Smooth muscle cell (in vitro differentiated cells): ENCODE measurements around the gene HOXC4. TPM values are rescaled to one million over a fixed set of nuclear protein-coding genes. Genes with fewer than 3 reads are reported as not detected.
"Not testable (repeated sequence)": the region's sequence is repeated elsewhere in the genome, so short reads cannot be mapped to it uniquely, and the experiment has no call there.

ENCODE experiments used
- DNase-seq: peaks from one replicate; lab custom pipeline; 2025; ENCODE audit not compliant: unreplicated experiment; lab: John Stamatoyannopoulos, UW
- H2AFZ ChIP-seq: fragments of 200-600 bp; sonication (generic); 2 replicates; pipeline ENCODE4 v1.6.0; 2016; ENCODE audit warnings: antibody characterized with exemption, low read depth, mild to moderate bottlenecking
- H3F3A ChIP-seq: fragments of 200-600 bp; sonication (generic); 2 replicates; pipeline ENCODE4 v1.6.0; 2017; ENCODE audit warnings: antibody characterized with exemption, low read depth
- H3K27ac ChIP-seq: fragments of 200-600 bp; sonication (generic); 2 replicates; pipeline ENCODE4 v1.5.1; 2016; ENCODE audit warnings: low read depth, mild to moderate bottlenecking
- H3K27me3 ChIP-seq: fragments of 200-600 bp; sonication (generic); 2 replicates; pipeline ENCODE4 v1.6.1; 2016; ENCODE audit warnings: low read depth, mild to moderate bottlenecking
- H3K36me3 ChIP-seq: fragments of 200-600 bp; sonication (generic); 2 replicates; pipeline ENCODE4 v1.5.1; 2016; ENCODE audit warnings: low read depth
- H3K4me1 ChIP-seq: fragments of 200-600 bp; sonication (generic); 2 replicates; pipeline ENCODE4 v1.5.1; 2016; ENCODE audit warnings: low read depth
- H3K4me2 ChIP-seq: fragments of 200-600 bp; sonication (generic); 2 replicates; pipeline ENCODE4 v1.6.0; 2016; ENCODE audit warnings: mild to moderate bottlenecking
- H3K4me3 ChIP-seq: fragments of 200-600 bp; sonication (generic); 2 replicates; pipeline ENCODE4 v1.5.1; 2016; ENCODE audit warnings: mild to moderate bottlenecking
- H3K79me2 ChIP-seq: fragments of 200-600 bp; sonication (generic); 2 replicates; pipeline ENCODE4 v1.6.0; 2016; ENCODE audit warnings: low read depth, mild to moderate bottlenecking
- H3K9ac ChIP-seq: fragments of 200-600 bp; sonication (generic); 2 replicates; pipeline ENCODE4 v1.6.0; 2016; ENCODE audit warnings: low read depth
- H3K9me3 ChIP-seq: fragments of 200-600 bp; sonication (generic); replicated peaks from 2 replicates; pipeline ENCODE4 v1.5.1; 2016; ENCODE audit warnings: low read depth
- H4K20me1 ChIP-seq: fragments of 200-600 bp; sonication (generic); 2 replicates; pipeline ENCODE4 v1.6.0; 2016; ENCODE audit warnings: low read depth
- WGBS: methylation state at CpG from one replicate; pipeline ENCODE4 v1.1.7; 2016; ENCODE audit warnings: low lambda C conversion rate; 5-methylcytosine and 5-hydroxymethylcytosine counted together
- microRNA counts: library from miRNA; unstranded; fragments of <30 nt; microRNA quantifications from one replicate; lab custom pipeline; 2016
- microRNA-seq: library from miRNA; unstranded; fragments of <30 nt; microRNA quantifications from one replicate; pipeline ENCODE4, GENCODE V29; 2016; ENCODE audit warnings: borderline number of aligned reads
- polyA plus RNA-seq: library from polyadenylated mRNA; unstranded; fragments of >200 nt; fragmentation: Nextera tagmentation; extraction: Ambion mirVana; gene quantifications from 2 replicates; pipeline ENCODE4 v1.2.1, GENCODE V29; 2016
- small RNA-seq: library from RNA; depleted of rRNA; stranded (forward); fragments of <200 nt; gene quantifications from one replicate; pipeline ENCODE3, GENCODE V24; 2014
- total RNA-seq: library from RNA; depleted of rRNA; stranded (reverse); fragments of >200 nt; gene quantifications from 2 replicates; pipeline ENCODE4 v1.2.3, GENCODE V29; 2014

The HOXC4 gene
- total and polyA plus RNA-seq, 2 experiments from 2014 or later, result 0.49 to 1.2 TPM

GRCh38 chr12:54098644-54099043 is 45.0 kb downstream of the HOXC4 start:
- DNase-seq, H3K4me3 ChIP-seq, H3K9ac ChIP-seq, H3K9me3 ChIP-seq, H3K79me2 ChIP-seq, H3K4me1 ChIP-seq, H4K20me1 ChIP-seq, H3K27ac ChIP-seq, H3F3A ChIP-seq, H2AFZ ChIP-seq, H3K36me3 ChIP-seq, H3K4me2 ChIP-seq: not testable (repeated sequence)
- WGBS, result 80% methylated on average over 2 of the region's 2 CpGs
- H3K27me3 ChIP-seq, result peaks cover 68% of the 10 kb centered on the region

DNA sequence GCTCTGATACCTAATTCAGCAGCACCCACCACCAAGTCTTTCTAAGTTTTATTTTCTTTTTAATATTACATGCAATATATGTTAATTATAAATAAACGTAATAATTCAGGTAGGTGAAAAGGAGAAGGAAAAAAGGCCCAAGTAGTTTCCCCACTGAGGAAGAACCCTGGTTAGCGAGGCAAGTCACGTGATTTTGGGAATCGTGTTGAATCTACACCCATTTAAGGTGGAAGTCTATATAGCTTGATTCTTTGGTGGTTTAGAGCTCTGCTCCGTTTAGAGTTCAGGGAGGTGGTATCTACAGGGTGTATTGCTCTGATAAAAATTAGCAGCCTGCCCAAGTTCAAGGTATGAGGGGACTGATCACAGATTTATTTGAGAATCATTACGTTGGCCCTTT is 47.0 kb downstream of the HOXC4 start:
- not testable (repeated sequence) for H3K4me2 ChIP-seq, H3K36me3 ChIP-seq, H3K9me3 ChIP-seq, DNase-seq, H3K79me2 ChIP-seq, H4K20me1 ChIP-seq, H2AFZ ChIP-seq, H3K27ac ChIP-seq, H3K4me1 ChIP-seq, H3K4me3 ChIP-seq, H3K9ac ChIP-seq, H3F3A ChIP-seq
- WGBS, result 63% methylated on average over 6 of the region's 6 CpGs
- peaks cover 65% of the 10 kb centered on the region for H3K27me3 ChIP-seq

DNA sequence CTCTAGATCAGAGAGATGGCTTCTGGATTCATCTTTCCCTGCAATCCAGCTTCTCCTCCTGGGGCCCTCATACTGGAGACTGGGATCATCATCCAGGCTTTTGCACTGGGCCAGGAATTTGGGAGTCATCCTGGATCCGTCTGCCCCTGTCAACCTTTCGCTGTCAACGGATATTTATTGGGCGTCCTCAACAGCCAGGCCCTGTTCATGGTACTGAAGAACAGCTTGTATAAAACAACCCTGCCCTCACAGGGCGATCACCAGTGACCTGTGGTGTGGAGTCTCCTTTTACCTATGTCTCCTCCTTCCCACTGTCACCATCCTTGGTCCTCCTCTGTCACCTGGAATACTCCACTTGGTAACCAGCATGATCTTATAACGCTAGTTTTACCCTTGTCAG is 48.6 kb downstream of the HOXC4 start:
- not testable (repeated sequence) for H2AFZ ChIP-seq, H3K4me2 ChIP-seq, H3F3A ChIP-seq, H3K4me1 ChIP-seq, DNase-seq, H3K4me3 ChIP-seq, H3K79me2 ChIP-seq, H3K27ac ChIP-seq, H3K9ac ChIP-seq, H3K36me3 ChIP-seq, H4K20me1 ChIP-seq, H3K9me3 ChIP-seq
- peaks cover 65% of the 10 kb centered on the region for H3K27me3 ChIP-seq
- 68% methylated on average over 6 of the region's 6 CpGs for whole genome bisulfite sequencing

- not testable (repeated sequence) for DNase-seq, H3K4me1 ChIP-seq, H3K36me3 ChIP-seq, H3K27ac ChIP-seq, H3K4me2 ChIP-seq, H3K9ac ChIP-seq, H3K79me2 ChIP-seq, H4K20me1 ChIP-seq, H3K9me3 ChIP-seq, H3F3A ChIP-seq, H2AFZ ChIP-seq, H3K4me3 ChIP-seq
- WGBS, result 31% methylated on average over 1 of the region's 1 CpG
- H3K27me3 ChIP-seq, result peaks cover 81% of the 10 kb centered on the region
Measured at GRCh38 chr12:54103827-54104226, 50.2 kb downstream of the HOXC4 start.

MicroRNAs encoded within 50 kb of the gene (microRNA counts, 767-probe panel; counts per million panel counts)
- 183 counts per million for microRNA hsa-miR-615-3p (lab: Ali Mortazavi, UCI)
- 183 counts per million for microRNA hsa-miR-615-5p (lab: Ali Mortazavi, UCI)

Small RNA genes lying within 50 kb of the gene (microRNA-seq; reads per million reads assigned to microRNA genes)
- gene MIR615, result 560 reads per million, percentile 74 among the genes with 10 or more reads in this experiment

Small RNA genes lying within 50 kb of the gene (small RNA-seq; reads per million reads assigned to genes)
- gene HOXC5 (0.21 reads per million), gene MIR615 (4.2 reads per million, percentile 59 among the genes with 10 or more reads in this experiment), gene RF00019 (not detected)

Other genes starting within 250 kb of the HOXC4 start
- gene HOXC13, start 115.0 kb upstream of the HOXC4 start, total RNA-seq, result 2.4 and 3.6 TPM in 2 replicates
- gene HOXC13, start 115.0 kb upstream of the HOXC4 start, polyA plus RNA-seq, result 2.2 and 5.0 TPM in 2 replicates
- gene HOXC12, start 98.9 kb upstream of the HOXC4 start, total RNA-seq, result not detected in 2 replicates
- 0.32 TPM in 1 of 2 replicates, not detected in the other for gene HOXC12, start 98.9 kb upstream of the HOXC4 start, polyA plus RNA-seq
- 0.27 and 0.72 TPM in 2 replicates for gene HOXC11, start 80.7 kb upstream of the HOXC4 start, total RNA-seq
- 0.23 and 0.25 TPM in 2 replicates for gene HOXC11, start 80.7 kb upstream of the HOXC4 start, polyA plus RNA-seq
- gene HOTAIR, start 78.9 kb upstream of the HOXC4 start, total RNA-seq, result not detected in 2 replicates
- 0.43 and 0.51 TPM in 2 replicates for gene HOTAIR, start 78.9 kb upstream of the HOXC4 start, polyA plus RNA-seq
- not detected in 2 replicates for gene HOXC10, start 68.7 kb upstream of the HOXC4 start, total RNA-seq
- gene HOXC10, start 68.7 kb upstream of the HOXC4 start, polyA plus RNA-seq, result 0.66 and 0.67 TPM in 2 replicates
- 0.54 and 1.2 TPM in 2 replicates for gene HOXC9, start 53.7 kb upstream of the HOXC4 start, total RNA-seq
- gene HOXC9, start 53.7 kb upstream of the HOXC4 start, polyA plus RNA-seq, result 2.5 and 2.7 TPM in 2 replicates
- 1.4 and 1.6 TPM in 2 replicates for gene HOXC8, start 44.9 kb upstream of the HOXC4 start, total RNA-seq
- gene HOXC8, start 44.9 kb upstream of the HOXC4 start, polyA plus RNA-seq, result 3.8 and 4.4 TPM in 2 replicates
- gene HOXC6, start 25.4 kb upstream of the HOXC4 start, total RNA-seq, result 3.0 and 3.1 TPM in 2 replicates
- gene HOXC6, start 25.4 kb upstream of the HOXC4 start, polyA plus RNA-seq, result 8.3 and 12.3 TPM in 2 replicates
- 1.3 TPM in 1 of 2 replicates, not detected in the other for gene HOXC5, start 20.8 kb upstream of the HOXC4 start, total RNA-seq
- 0.54 TPM in 1 of 2 replicates, not detected in the other for gene HOXC5, start 20.8 kb upstream of the HOXC4 start, polyA plus RNA-seq
- gene SMUG1, start 135.2 kb downstream of the HOXC4 start, total RNA-seq, result 36.7 and 39.4 TPM in 2 replicates
- 40.5 and 49.2 TPM in 2 replicates for gene SMUG1, start 135.2 kb downstream of the HOXC4 start, polyA plus RNA-seq
- gene CBX5, start 226.3 kb downstream of the HOXC4 start, total RNA-seq, result 58.9 and 67.4 TPM in 2 replicates
- gene CBX5, start 226.3 kb downstream of the HOXC4 start, polyA plus RNA-seq, result 25.0 and 26.1 TPM in 2 replicates
- gene HNRNPA1, start 226.9 kb downstream of the HOXC4 start, total RNA-seq, result 378 and 483 TPM in 2 replicates
- 440 and 451 TPM in 2 replicates for gene HNRNPA1, start 226.9 kb downstream of the HOXC4 start, polyA plus RNA-seq
- 0.13 TPM in 1 of 2 replicates, not detected in the other for gene NFE2, start 247.2 kb downstream of the HOXC4 start, total RNA-seq
- 0.24 and 1.9 TPM in 2 replicates for gene NFE2, start 247.2 kb downstream of the HOXC4 start, polyA plus RNA-seq